HG03135 (cell line): ENCODE data around the gene PDPR.
"Not testable (repeated sequence)": the region's sequence is repeated elsewhere in the genome, so short reads cannot be mapped to it uniquely, and the experiment has no call there.

Source experiments
- ATAC-seq: cut with Tn5 transposase; IDR thresholded peaks from one replicate; pipeline ENCODE4 v1.9.1; 2021; ENCODE audit warnings: mild to moderate bottlenecking, moderate library complexity; ENCODE audit not compliant: unreplicated experiment

Gene PDPR

GRCh38 chr16:70160821-70161220, 46.7 kb downstream of the PDPR start:
- no peak for ATAC-seq

GRCh38 chr16:70161350-70161749, 47.2 kb downstream of the PDPR start:
- ATAC-seq, result no peak

- ATAC-seq, result no peak
Measured at GRCh38 chr16:70162041-70162451, 47.9 kb downstream of the PDPR start.

- no peak for ATAC-seq
Measured at GRCh38 chr16:70163596-70163995, 49.5 kb downstream of the PDPR start.

GRCh38 chr16:70166688-70167087, 52.6 kb downstream of the PDPR start:
- not testable (repeated sequence) for ATAC-seq

GRCh38 chr16:70173212-70173837, 59.2 kb downstream of the PDPR start, which contains the start of gene CLEC18C:
Gene CLEC18C (plus strand): TSS chr16:70173787. CDS start chr16:70174279, 492 bp downstream.
- not testable (repeated sequence) for ATAC-seq

- ATAC-seq, result not testable (repeated sequence)
Measured at GRCh38 chr16:70173916-70174315, 59.8 kb downstream of the PDPR start.

GRCh38 chr16:70174387-70174932, 60.3 kb downstream of the PDPR start:
- not testable (repeated sequence) for ATAC-seq

- ATAC-seq, result not testable (repeated sequence)
Measured at GRCh38 chr16:70187858-70188607, 73.9 kb downstream of the PDPR start.

- not testable (repeated sequence) for ATAC-seq
Measured at GRCh38 chr16:70188608-70188915, 74.4 kb downstream of the PDPR start.

- not testable (repeated sequence) for ATAC-seq
Measured at GRCh38 chr16:70190574-70190973, 76.4 kb downstream of the PDPR start.

- ATAC-seq, result not testable (repeated sequence)
Measured at GRCh38 chr16:70196683-70197300, 82.7 kb downstream of the PDPR start.

GRCh38 chr16:70197611-70198010, 83.5 kb downstream of the PDPR start:
- ATAC-seq, result not testable (repeated sequence)

- ATAC-seq, result not testable (repeated sequence)
Measured at GRCh38 chr16:70198230-70198629, 84.1 kb downstream of the PDPR start.

GRCh38 chr16:70198666-70199065, 84.5 kb downstream of the PDPR start:
- ATAC-seq, result not testable (repeated sequence)

- ATAC-seq, result not testable (repeated sequence)
Measured at GRCh38 chr16:70199170-70199569, 85.0 kb downstream of the PDPR start.

- ATAC-seq, result not testable (repeated sequence)
Measured at GRCh38 chr16:70200063-70200462, 85.9 kb downstream of the PDPR start.

- ATAC-seq, result not testable (repeated sequence)
Measured at GRCh38 chr16:70203508-70203907, 89.4 kb downstream of the PDPR start.

- ATAC-seq, result not testable (repeated sequence)
Measured at GRCh38 chr16:70204010-70204409, 89.9 kb downstream of the PDPR start.

- ATAC-seq, result not testable (repeated sequence)
Measured at GRCh38 chr16:70204668-70205405, 90.7 kb downstream of the PDPR start.

GRCh38 chr16:70206382-70206781, 92.2 kb downstream of the PDPR start:
- not testable (repeated sequence) for ATAC-seq
